Stimulated activated CD8-positive, alpha-beta memory T cell treated with anti-CD3 and anti-CD28 coated beads, Interleukin-7, amount 100 ng/mL, for 1 hour (primary cell): Measurements from ENCODE around the gene KARS1.

Source experiments
- DNase-seq, 2 donors: peaks; one replicate each; pipeline ENCODE4 v3.0.0-alpha.2; 2020; ENCODE audit warnings: low read depth in 2 of 2

KARS1 gene

DNA sequence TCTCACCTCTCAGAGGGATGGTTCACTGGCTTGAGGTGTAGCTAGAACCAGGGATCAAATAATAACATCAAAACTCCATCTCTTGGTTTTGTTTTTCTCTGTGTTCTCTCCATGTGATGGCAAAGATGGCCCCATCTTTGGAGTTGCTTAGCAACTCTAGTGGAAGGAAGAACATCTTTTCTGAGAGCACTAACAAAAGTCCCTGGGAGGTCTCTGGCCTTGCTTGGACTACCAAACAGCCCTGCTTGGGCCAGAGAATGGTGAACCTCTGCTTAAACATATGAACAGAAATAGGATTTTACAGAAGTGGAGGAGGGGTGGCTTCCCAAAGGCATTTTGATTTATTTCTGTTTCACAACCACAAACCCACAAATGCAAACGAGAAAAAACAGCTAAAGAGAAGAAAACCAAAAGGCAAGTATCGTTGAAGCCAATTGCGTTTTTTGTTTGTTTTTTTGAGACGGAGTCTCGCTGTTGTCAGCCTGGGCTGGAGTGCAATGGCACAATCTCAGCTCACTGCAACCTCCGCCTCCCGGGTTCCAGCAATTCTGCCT, 68.1 kb downstream of the KARS1 start:
- no peak for DNase-seq

DNA sequence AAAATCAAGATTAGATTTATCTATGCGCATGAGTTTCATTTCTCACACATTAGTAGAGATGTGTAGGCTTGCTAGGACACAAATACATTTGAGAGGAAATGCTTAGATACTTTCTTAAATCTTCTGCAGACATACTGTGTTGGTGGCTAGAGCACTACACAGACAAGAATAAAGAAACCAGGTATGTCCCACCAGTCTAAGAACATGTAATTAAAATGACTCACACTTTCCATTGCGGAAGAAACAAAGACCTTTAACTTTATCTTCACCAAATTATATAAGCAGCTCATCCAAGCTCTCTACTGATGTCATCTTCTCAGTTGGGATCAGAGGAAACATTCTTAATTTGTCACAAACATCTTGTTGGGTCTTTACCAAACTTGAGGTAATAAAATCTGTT, 68.7 kb downstream of the KARS1 start:
- no peak for DNase-seq

DNA sequence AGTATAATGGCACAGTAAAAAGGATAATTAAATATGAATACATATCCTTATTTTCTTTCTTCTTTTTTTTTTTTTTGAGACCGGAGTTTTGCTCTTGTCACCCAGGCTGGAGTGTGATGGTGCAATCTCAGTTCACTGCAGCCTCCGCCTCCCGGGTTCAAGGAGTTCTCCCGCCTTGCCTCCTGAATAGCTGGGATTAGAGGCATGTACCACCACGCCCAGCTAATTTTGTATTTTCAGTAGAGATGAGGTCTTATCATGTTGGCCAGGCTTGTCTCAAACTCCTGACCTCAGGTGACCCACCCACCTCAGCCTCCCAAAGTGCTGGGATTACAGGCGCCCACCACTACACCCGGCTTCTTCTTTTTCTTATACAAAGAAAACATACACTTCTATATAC, 69.3 kb downstream of the KARS1 start:
- DNase-seq: no peak
